H1 (cell line): ENCODE data around the gene HOXA10. TPM values are rescaled to one million over a fixed set of nuclear protein-coding genes. Genes with fewer than 3 reads are reported as not detected.

Source experiments
- CBX5 ChIP-seq: fragments of 300-800, 300-1000 bp; sonication (generic); IDR thresholded peaks from 2 replicates; pipeline ENCODE4 v1.7.1; 2016; ENCODE audit warnings: antibody characterized with exemption, low read length, low read depth
- CHD2 ChIP-seq: IDR thresholded peaks from 2 replicates; pipeline ENCODE4 v1.6.1; 2012; ENCODE audit warnings: low read length, improper control_type of control experiment
- CREB1 ChIP-seq: IDR thresholded peaks from 2 replicates; pipeline ENCODE4 v1.6.1; 2012; ENCODE audit warnings: inconsistent platforms
- CTCF ChIP-seq, 3 experiments: IDR thresholded peaks; 1 replicate in 2 of 3; 2 replicates in 1 of 3; pipeline versions ENCODE4 v1.5.1 to v1.6.1; 2011; ENCODE audit warnings: low read length in 3 of 3, mild to moderate bottlenecking in 3 of 3, inconsistent platforms in 2 of 3, low read depth in 1 of 3, moderate library complexity in 1 of 3; ENCODE audit not compliant: insufficient read depth in 1 of 3; ENCODE audit errors: control extremely low read depth in 1 of 3
- FOSL1 ChIP-seq: IDR thresholded peaks from 2 replicates; pipeline ENCODE4 v1.6.1; 2011; ENCODE audit warnings: mild to moderate bottlenecking, low read depth, low read length, moderate library complexity; ENCODE audit not compliant: insufficient read depth
- GABPA ChIP-seq: IDR thresholded peaks from 2 replicates; pipeline ENCODE4 v1.6.1; 2011; ENCODE audit warnings: mild to moderate bottlenecking, low read length, moderate library complexity, borderline replicate concordance; ENCODE audit not compliant: insufficient read depth
- HDAC2 ChIP-seq, 2 experiments: fragments of 300-600 bp in 1 of 2; sonication (generic) in 1 of 2; IDR thresholded peaks; 2 replicates each; pipeline ENCODE4 v1.6.1; 2011 to 2012; ENCODE audit warnings: low read depth in 2 of 2, low read length in 2 of 2, mild to moderate bottlenecking in 2 of 2, moderate library complexity in 2 of 2, borderline replicate concordance in 1 of 2, inconsistent platforms in 1 of 2
- MAFK ChIP-seq: IDR thresholded peaks from 2 replicates; pipeline ENCODE4 v1.6.1; 2012; ENCODE audit warnings: low read depth, mild to moderate bottlenecking, improper control_type of control experiment, low read length
- NANOG ChIP-seq: IDR thresholded peaks from 2 replicates; pipeline ENCODE4 v1.6.1; 2011; ENCODE audit warnings: low read length, low read depth, mild to moderate bottlenecking, inconsistent platforms; ENCODE audit not compliant: insufficient read depth, poor library complexity, severe bottlenecking
- PHF8 ChIP-seq: fragments of 200-600 bp; sonication (generic); conservative IDR thresholded peaks from 2 replicates; pipeline ENCODE4 v1.7.1; 2012; ENCODE audit warnings: low read depth, mild to moderate bottlenecking, inconsistent platforms, low read length, moderate library complexity
- RAD21 ChIP-seq, 2 experiments: IDR thresholded peaks in 1 of 2; conservative IDR thresholded peaks in 1 of 2; 2 replicates each; pipeline ENCODE4 v1.6.1; 2011; ENCODE audit warnings: low read depth in 2 of 2, low read length in 2 of 2, improper control_type of control experiment in 1 of 2, inconsistent platforms in 1 of 2, mild to moderate bottlenecking in 1 of 2, moderate library complexity in 1 of 2
- RFX5 ChIP-seq: IDR thresholded peaks from 2 replicates; pipeline ENCODE4 v1.6.1; 2011; ENCODE audit warnings: low read depth, low read length, improper control_type of control experiment, borderline replicate concordance
- RNF2 ChIP-seq: fragments of 200-900, 300-1000 bp; sonication (generic); IDR thresholded peaks from 2 replicates; pipeline ENCODE4 v1.7.1; 2016; ENCODE audit warnings: borderline replicate concordance, low read depth, mild to moderate bottlenecking, antibody characterized with exemption, low read length; ENCODE audit not compliant: poor library complexity, severe bottlenecking; ENCODE audit errors: missing control alignments
- RXRA ChIP-seq: IDR thresholded peaks from 2 replicates; pipeline ENCODE4 v1.6.1; 2011; ENCODE audit warnings: low read depth, mild to moderate bottlenecking, low read length, moderate library complexity; ENCODE audit not compliant: insufficient read depth
- SAP30 ChIP-seq: fragments of 300-600 bp; sonication (generic); IDR thresholded peaks from 2 replicates; pipeline ENCODE4 v1.7.1; 2012; ENCODE audit warnings: low read length, moderate library complexity, mild to moderate bottlenecking, inconsistent platforms; ENCODE audit not compliant: insufficient read depth, insufficient replicate concordance
- SIN3A ChIP-seq, 2 experiments: IDR thresholded peaks in 1 of 2; conservative IDR thresholded peaks in 1 of 2; 2 replicates each; pipeline ENCODE4 v1.6.1; 2011 to 2012; ENCODE audit warnings: low read length in 2 of 2, improper control_type of control experiment in 1 of 2, low read depth in 1 of 2, mild to moderate bottlenecking in 1 of 2
- SIRT6 ChIP-seq: IDR thresholded peaks from one replicate; pipeline ENCODE4 v1.7.1; 2012; ENCODE audit warnings: low read length, inconsistent platforms
- SUZ12 ChIP-seq: fragments of 200-600 bp; sonication (generic); IDR thresholded peaks from 2 replicates; pipeline ENCODE4 v1.6.1; 2012; ENCODE audit warnings: mild to moderate bottlenecking, inconsistent platforms, low read length, moderate library complexity, mixed read lengths
- TBP ChIP-seq: IDR thresholded peaks from 2 replicates; pipeline ENCODE4 v1.6.1; 2011; ENCODE audit warnings: low read depth, low read length, improper control_type of control experiment
- polyA plus RNA-seq, 7 experiments: library from polyadenylated mRNA; depleted of rRNA in 3 of 7; stranded (reverse) in 5 of 7; unstranded in 2 of 7; fragments of >200 nt in 5 of 7; fragments of 200-250 nt in 2 of 7; gene quantifications; 1 replicate in 5 of 7; 2 replicates in 1 of 7; 4 replicates in 1 of 7; pipeline versions ENCODE4 v1.2.1 to v1.2.3, GENCODE V29; 2011 to 2013; ENCODE audit warnings: missing spikeins in 2 of 7, mixed read lengths in 2 of 7
- total RNA-seq: library from RNA; stranded (reverse); fragmentation: NEBNext Ultra II Directional; extraction: Animal tissue kit (Norgen Biotek cat#: 25700); gene quantifications from 2 replicates; pipeline ENCODE4 v1.2.1, GENCODE V29; 2021

HOXA10 gene
- total and polyA plus RNA-seq, 2 of the 8 experiments (the other 6 are each of a cell fraction or from before 2014, with no cell fraction given) = not detected

GRCh38 chr7:27130540-27131389 is 43.4 kb downstream of the HOXA10 start, which contains the start of gene HOXA4 (continued):
- TF ChIP-seq PHF8 = 0 out of 2 replicates have a peak, but pooled peaks have one; percentile 22
- no peak for TF ChIP-seq SIRT6
- no peak for TF ChIP-seq MAFK
- TF ChIP-seq RNF2 = peak; percentile 94
- no peak for TF ChIP-seq RAD21 (IDR thresholded peaks at IDR 0.05 in 1 of 2, conservative IDR thresholded peaks at IDR 0.05 in 1 of 2; ENCODE audit: low read depth in 2 of 2, low read length in 2 of 2)
- 0 out of 2 replicates have a peak, but pooled peaks have one; percentile 45 for TF ChIP-seq CREB1
- TF ChIP-seq TBP = no peak
- no peak for TF ChIP-seq RXRA
- no peak for TF ChIP-seq CTCF (IDR thresholded peaks at IDR 0.05; ENCODE audit: control extremely low read depth in 1 of 3, insufficient read depth in 1 of 3, low read depth in 1 of 3, low read length in 3 of 3)
- peak; percentile 92 for TF ChIP-seq SUZ12
- peak; percentile 44 for TF ChIP-seq NANOG
- no peak for TF ChIP-seq SAP30
- TF ChIP-seq CBX5 = no peak
- TF ChIP-seq SIN3A (conservative IDR thresholded peaks at IDR 0.05 in 1 of 2, IDR thresholded peaks at IDR 0.05 in 1 of 2; ENCODE audit: low read depth in 1 of 2, low read length in 2 of 2) = no peak
- TF ChIP-seq HDAC2 (IDR thresholded peaks at IDR 0.05; ENCODE audit: borderline replicate concordance in 1 of 2, low read depth in 2 of 2, low read length in 2 of 2) = peak; percentile 25 to 62; a peak in 1 of 4 replicates
- TF ChIP-seq FOSL1 = no peak
- TF ChIP-seq GABPA = no peak
- TF ChIP-seq RFX5 = no peak
- TF ChIP-seq CHD2 = peak; percentile 60
